Measurements from ENCODE around the gene GABARAPL2. TPM values are rescaled to one million over a fixed set of nuclear protein-coding genes. Genes with fewer than 3 reads are reported as not detected.

GABARAPL2 gene
- total RNA-seq, 1 donor from 2014 or later: 222 TPM

DNA sequence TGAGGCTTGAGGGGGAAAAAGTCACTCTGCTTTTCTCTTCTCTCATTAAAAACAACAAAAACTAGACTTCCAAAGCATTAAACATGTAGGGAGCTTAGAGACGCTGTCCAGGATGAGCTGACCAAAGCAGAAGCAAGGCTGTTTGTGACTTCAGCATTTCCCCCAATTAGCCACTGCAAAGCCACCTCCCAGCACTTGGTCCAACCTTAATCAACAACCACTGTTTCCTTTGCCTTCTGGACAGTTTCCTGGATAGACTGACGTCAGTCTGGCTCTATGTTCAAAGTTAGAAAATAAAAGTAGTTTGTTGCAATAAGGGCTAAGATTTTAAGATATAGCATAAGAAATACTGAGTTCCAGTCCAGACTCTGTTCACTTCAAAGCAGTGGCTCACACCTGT, 13.2 kb upstream of the GABARAPL2 start:
- Mint-ChIP-seq H3K9me3 (ENCODE audit: unreplicated experiment) (no peaks in the 10 kb centered on the region), H3K36me3 (ENCODE audit: low read depth, unreplicated experiment) (no peaks in the 10 kb centered on the region), H3K27me3 (ENCODE audit: unreplicated experiment) (peaks cover 10% of the 10 kb centered on the region), H3K4me3 (ENCODE audit: unreplicated experiment) (no peak overlapping the region), H3K27ac (ENCODE audit: unreplicated experiment) (peak overlapping the region; percentile 92), H3K4me1 (ENCODE audit: unreplicated experiment) (peaks cover 29% of the 10 kb centered on the region)
- no peak for TF ChIP-seq CTCF (IDR thresholded peaks at IDR 0.05; ENCODE audit: unreplicated experiment)
- DNase-seq (ENCODE audit: low spot score): no peak

GRCh38 chr16:75555213-75555706, 10.9 kb upstream of the GABARAPL2 start:
- DNase-seq (ENCODE audit: low spot score): peak; percentile 80
- peaks cover 30% of the 10 kb centered on the region for H3K4me1 Mint-ChIP-seq (ENCODE audit: unreplicated experiment)
- TF ChIP-seq CTCF (IDR thresholded peaks at IDR 0.05; ENCODE audit: unreplicated experiment): no peak
- no peaks in the 10 kb centered on the region for H3K9me3 Mint-ChIP-seq (ENCODE audit: unreplicated experiment)
- H3K36me3 Mint-ChIP-seq (ENCODE audit: low read depth, unreplicated experiment): no peaks in the 10 kb centered on the region
- H3K4me3 Mint-ChIP-seq (ENCODE audit: unreplicated experiment): peak overlapping the region; percentile 97
- peak overlapping the region; percentile 95 for H3K27ac Mint-ChIP-seq (ENCODE audit: unreplicated experiment)
- H3K27me3 Mint-ChIP-seq (ENCODE audit: unreplicated experiment): peaks cover 8% of the 10 kb centered on the region

DNA sequence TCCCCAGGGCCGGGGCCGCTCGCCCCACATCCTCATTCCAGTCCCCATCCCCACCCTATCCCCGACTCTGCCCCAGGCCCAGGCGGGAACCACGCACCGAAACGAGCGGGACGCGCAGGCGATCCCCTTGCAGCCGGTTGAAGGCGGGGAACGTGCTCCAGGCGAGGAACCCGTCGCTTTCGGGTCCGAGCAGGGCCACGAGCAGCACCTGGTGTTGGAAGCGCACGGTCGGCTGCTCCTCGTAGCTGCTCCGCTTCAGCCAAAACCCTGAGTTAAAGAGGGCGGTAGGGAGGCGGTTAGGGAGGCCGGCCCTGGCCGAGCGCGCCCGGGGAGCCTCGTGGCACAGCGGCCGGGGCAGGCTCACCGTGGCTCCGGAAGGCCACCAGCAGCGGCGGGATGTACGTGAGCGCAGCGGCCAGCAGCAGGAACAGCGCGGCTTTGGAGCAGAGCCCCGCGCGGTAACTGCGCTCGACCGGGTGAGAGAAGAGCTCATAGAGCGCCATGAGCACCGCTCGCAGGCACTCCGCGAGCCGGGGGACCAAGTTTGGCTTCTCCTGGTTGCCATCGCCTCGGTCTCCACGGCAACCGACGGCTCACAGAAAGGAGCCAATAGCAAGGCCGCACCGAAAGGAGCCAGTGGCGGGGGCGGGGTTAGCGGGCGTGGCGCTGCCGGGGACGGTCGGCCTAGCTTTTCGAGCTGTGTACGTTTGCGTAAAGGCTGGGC, 10.3 kb upstream of the GABARAPL2 start, which contains the start of gene TMEM231:
TSS of gene TMEM231 (minus strand) at position 546 of the 724 bp plus-strand sequence. CDS start at position 503, 43 bp downstream.
- peaks cover 25% of the 10 kb centered on the region for H3K4me1 Mint-ChIP-seq (ENCODE audit: unreplicated experiment)
- peak within 1 kb of the TSS; percentile 97 for H3K4me3 Mint-ChIP-seq (ENCODE audit: unreplicated experiment)
- H3K27ac Mint-ChIP-seq (ENCODE audit: unreplicated experiment): peak within 1 kb of the TSS; percentile 95
- peaks cover 8% of the 10 kb centered on the region for H3K27me3 Mint-ChIP-seq (ENCODE audit: unreplicated experiment)
- TF ChIP-seq CTCF (IDR thresholded peaks at IDR 0.05; ENCODE audit: unreplicated experiment): no peak
- no peaks in the 10 kb centered on the region for H3K9me3 Mint-ChIP-seq (ENCODE audit: unreplicated experiment)
- peak; percentile 92 for DNase-seq (ENCODE audit: low spot score)
- H3K36me3 Mint-ChIP-seq (ENCODE audit: low read depth, unreplicated experiment): no peaks in the 10 kb centered on the region

GRCh38 chr16:75556431-75556950, 9.7 kb upstream of the GABARAPL2 start:
- H3K9me3 Mint-ChIP-seq (ENCODE audit: unreplicated experiment): no peaks in the 10 kb centered on the region
- DNase-seq (ENCODE audit: low spot score): no peak
- peaks cover 8% of the 10 kb centered on the region for H3K27me3 Mint-ChIP-seq (ENCODE audit: unreplicated experiment)
- peak overlapping the region; percentile 97 for H3K4me3 Mint-ChIP-seq (ENCODE audit: unreplicated experiment)
- H3K27ac Mint-ChIP-seq (ENCODE audit: unreplicated experiment): peak overlapping the region; percentile 79
- no peaks in the 10 kb centered on the region for H3K36me3 Mint-ChIP-seq (ENCODE audit: low read depth, unreplicated experiment)
- peaks cover 25% of the 10 kb centered on the region for H3K4me1 Mint-ChIP-seq (ENCODE audit: unreplicated experiment)
- TF ChIP-seq CTCF (IDR thresholded peaks at IDR 0.05; ENCODE audit: unreplicated experiment): no peak

DNA sequence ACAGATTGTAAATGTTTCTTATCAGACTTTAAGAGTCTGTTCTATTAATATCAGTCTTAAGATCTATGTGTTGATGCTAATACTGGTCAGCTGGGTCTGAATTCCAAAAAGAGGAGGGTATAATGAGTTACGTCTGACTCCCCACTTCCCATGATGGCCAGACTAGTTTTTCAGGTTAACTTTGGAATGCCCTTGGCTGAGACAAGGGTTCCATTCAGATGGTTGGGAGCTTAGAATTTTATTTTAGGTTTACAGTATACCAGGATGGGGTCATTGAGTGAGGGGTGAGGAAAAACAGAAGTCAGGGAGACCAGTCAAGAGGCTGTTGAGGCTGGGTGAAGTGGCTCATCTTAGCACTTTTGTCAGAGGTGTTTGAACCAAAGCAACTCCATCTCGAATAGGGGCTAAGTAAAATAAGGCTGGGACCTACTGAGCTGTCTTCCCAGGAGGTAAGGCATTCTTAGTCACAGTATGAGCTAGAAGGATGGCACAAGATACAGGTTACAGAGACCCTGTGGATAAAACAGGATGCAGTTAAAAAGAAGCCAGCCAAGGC, 7.3 kb upstream of the GABARAPL2 start:
- Mint-ChIP-seq H3K27me3 (ENCODE audit: unreplicated experiment) (peaks cover 8% of the 10 kb centered on the region), H3K4me3 (ENCODE audit: unreplicated experiment) (no peak overlapping the region), H3K36me3 (ENCODE audit: low read depth, unreplicated experiment) (no peaks in the 10 kb centered on the region), H3K4me1 (ENCODE audit: unreplicated experiment) (peaks cover 15% of the 10 kb centered on the region), H3K27ac (ENCODE audit: unreplicated experiment) (no peak overlapping the region), H3K9me3 (ENCODE audit: unreplicated experiment) (no peaks in the 10 kb centered on the region)
- TF ChIP-seq CTCF (IDR thresholded peaks at IDR 0.05; ENCODE audit: unreplicated experiment): no peak
- DNase-seq (ENCODE audit: low spot score): no peak

Data from endothelial cell (in vitro differentiated cells).